HL-60 (cell line): ENCODE data around the gene R3HDM1.
A peak's percentile ranks its signal among the peaks of the same experiment; 100 is the strongest.
"Not testable (repeated sequence)": the region's sequence is repeated elsewhere in the genome, so short reads cannot be mapped to it uniquely, and the experiment has no call there.

Experiments
- DNase-seq, 2 experiments: peaks; one replicate each; pipeline ENCODE4 v3.0.0-alpha.2; 2010 to 2020; ENCODE audit warnings: low read depth in 1 of 2, low spot score in 1 of 2
- H3K27ac ChIP-seq: fragments of 250-450 bp; sonication (Bioruptor Pico); replicated peaks from 2 replicates; pipeline ENCODE4 v1.5.1; 2020; ENCODE audit warnings: mild to moderate bottlenecking, moderate library complexity
- H3K27me3 ChIP-seq: fragments of 250-450 bp; sonication (Bioruptor Pico); 2 replicates; pipeline ENCODE4 v1.5.1; 2021; ENCODE audit warnings: mild to moderate bottlenecking, moderate library complexity; ENCODE audit not compliant: insufficient read depth, poor library complexity, severe bottlenecking
- H3K4me3 ChIP-seq: replicated peaks from 2 replicates; pipeline ENCODE4 v1.5.1; 2011; ENCODE audit warnings: mild to moderate bottlenecking, control low read depth, low read length; ENCODE audit not compliant: insufficient read depth
- GABPA ChIP-seq: IDR thresholded peaks from 2 replicates; pipeline ENCODE4 v1.6.1; 2012; ENCODE audit warnings: low read depth
- POLR2AphosphoS5 ChIP-seq: IDR thresholded peaks from 2 replicates; pipeline ENCODE4 v1.6.1; 2012; ENCODE audit warnings: low read depth
- SPI1 ChIP-seq: IDR thresholded peaks from 2 replicates; pipeline ENCODE4 v1.6.1; 2012; ENCODE audit warnings: low read depth, mild to moderate bottlenecking, borderline replicate concordance
- TF ChIP-seq, protein P1 (sequence below): IDR thresholded peaks from one replicate; pipeline ENCODE4 v1.5.1; 2011; ENCODE audit warnings: low read length, control low read depth, inconsistent platforms; ENCODE audit not compliant: insufficient read depth
- TF ChIP-seq, protein P2 (sequence below): IDR thresholded peaks from 2 replicates; pipeline ENCODE4 v1.6.1; 2012; ENCODE audit warnings: low read depth; ENCODE audit not compliant: insufficient replicate concordance

The R3HDM1 gene

DNA sequence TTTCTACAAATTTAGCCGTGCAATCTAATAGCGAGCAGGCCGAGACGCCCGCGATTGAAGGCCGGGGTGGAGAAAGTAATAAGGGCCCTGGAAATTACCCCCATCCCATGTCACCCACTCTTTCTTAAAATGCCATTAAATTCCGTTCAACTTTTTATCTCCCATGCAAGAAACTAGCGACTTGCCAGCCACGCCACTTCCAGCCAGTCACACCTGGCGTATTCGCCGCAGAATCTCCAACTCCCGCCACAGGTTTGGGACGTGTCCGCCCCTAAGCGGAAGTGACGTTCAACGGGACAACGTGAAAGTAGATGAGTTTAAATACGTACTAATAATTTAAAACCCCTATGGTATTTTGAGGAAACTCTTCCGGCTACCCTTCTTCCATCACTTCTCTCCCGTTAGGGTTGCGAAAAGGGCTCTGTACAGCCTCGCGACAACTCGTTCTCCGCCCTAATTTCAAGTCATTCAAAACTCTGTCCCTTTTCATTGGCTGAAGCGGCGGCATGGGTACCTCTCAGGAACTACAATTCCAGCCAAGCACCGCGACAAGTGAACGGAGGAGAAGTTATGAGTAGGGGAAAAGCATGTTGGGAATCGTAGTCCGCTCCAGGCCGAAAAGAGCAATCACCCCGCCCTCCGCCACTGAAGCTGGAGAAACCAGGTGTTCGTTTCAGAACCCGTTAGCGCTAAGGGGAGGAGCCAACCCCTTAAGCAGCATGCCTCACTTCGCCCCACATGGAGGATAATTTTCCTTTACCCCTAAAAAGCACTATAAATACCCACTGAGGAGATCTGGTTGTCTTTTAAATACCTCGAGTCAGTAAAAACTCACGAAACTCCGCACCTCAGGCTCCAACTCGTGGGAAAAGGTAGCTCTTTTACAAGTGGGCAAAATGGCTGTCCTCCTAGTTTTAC, 712 bp upstream of the R3HDM1 start, which contains the start of gene ZRANB3:
ZRANB3 (minus strand) TSS at position 906 of the 918 bp plus-strand sequence.
- Histone ChIP-seq H3K27ac (peak within 1 kb of the TSS; percentile 98), H3K4me3 (peak within 1 kb of the TSS; percentile 67), H3K27me3 (no peaks in the 10 kb centered on the region)
- TF ChIP-seq SPI1 (no peak), POLR2AphosphoS5 (peak; percentile 78), GABPA (peak; percentile 73)
- TF ChIP-seq, protein P1, sequence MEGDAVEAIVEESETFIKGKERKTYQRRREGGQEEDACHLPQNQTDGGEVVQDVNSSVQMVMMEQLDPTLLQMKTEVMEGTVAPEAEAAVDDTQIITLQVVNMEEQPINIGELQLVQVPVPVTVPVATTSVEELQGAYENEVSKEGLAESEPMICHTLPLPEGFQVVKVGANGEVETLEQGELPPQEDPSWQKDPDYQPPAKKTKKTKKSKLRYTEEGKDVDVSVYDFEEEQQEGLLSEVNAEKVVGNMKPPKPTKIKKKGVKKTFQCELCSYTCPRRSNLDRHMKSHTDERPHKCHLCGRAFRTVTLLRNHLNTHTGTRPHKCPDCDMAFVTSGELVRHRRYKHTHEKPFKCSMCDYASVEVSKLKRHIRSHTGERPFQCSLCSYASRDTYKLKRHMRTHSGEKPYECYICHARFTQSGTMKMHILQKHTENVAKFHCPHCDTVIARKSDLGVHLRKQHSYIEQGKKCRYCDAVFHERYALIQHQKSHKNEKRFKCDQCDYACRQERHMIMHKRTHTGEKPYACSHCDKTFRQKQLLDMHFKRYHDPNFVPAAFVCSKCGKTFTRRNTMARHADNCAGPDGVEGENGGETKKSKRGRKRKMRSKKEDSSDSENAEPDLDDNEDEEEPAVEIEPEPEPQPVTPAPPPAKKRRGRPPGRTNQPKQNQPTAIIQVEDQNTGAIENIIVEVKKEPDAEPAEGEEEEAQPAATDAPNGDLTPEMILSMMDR = no peak
- TF ChIP-seq, protein P2, sequence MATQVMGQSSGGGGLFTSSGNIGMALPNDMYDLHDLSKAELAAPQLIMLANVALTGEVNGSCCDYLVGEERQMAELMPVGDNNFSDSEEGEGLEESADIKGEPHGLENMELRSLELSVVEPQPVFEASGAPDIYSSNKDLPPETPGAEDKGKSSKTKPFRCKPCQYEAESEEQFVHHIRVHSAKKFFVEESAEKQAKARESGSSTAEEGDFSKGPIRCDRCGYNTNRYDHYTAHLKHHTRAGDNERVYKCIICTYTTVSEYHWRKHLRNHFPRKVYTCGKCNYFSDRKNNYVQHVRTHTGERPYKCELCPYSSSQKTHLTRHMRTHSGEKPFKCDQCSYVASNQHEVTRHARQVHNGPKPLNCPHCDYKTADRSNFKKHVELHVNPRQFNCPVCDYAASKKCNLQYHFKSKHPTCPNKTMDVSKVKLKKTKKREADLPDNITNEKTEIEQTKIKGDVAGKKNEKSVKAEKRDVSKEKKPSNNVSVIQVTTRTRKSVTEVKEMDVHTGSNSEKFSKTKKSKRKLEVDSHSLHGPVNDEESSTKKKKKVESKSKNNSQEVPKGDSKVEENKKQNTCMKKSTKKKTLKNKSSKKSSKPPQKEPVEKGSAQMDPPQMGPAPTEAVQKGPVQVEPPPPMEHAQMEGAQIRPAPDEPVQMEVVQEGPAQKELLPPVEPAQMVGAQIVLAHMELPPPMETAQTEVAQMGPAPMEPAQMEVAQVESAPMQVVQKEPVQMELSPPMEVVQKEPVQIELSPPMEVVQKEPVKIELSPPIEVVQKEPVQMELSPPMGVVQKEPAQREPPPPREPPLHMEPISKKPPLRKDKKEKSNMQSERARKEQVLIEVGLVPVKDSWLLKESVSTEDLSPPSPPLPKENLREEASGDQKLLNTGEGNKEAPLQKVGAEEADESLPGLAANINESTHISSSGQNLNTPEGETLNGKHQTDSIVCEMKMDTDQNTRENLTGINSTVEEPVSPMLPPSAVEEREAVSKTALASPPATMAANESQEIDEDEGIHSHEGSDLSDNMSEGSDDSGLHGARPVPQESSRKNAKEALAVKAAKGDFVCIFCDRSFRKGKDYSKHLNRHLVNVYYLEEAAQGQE = peak; percentile 6
- DNase-seq = peak; percentile 96 to 99

DNA sequence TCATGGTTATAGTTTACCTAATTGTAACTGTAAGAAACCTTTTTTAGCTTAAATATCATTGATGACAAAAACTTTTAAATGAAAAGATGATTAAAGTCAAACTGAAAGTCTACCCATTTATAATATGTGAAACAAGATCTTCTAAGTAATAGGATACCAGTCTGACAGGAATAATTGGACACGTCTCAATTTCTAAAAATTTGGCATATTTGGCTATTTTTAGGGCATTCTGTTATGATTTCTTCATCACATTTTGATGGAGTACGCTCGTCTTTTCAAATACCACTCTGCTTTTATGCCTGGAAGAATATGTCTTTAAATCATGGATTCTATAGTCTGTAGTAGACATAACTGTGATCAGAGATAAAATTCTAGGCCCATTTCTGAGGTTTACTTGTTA, 1.3 kb downstream of the R3HDM1 start:
- TF ChIP-seq, protein P1 = no peak
- TF ChIP-seq SPI1 (no peak), POLR2AphosphoS5 (no peak), GABPA (no peak)
- TF ChIP-seq, protein P2 = no peak
- Histone ChIP-seq H3K4me3 (peak overlapping the region; percentile 67), H3K27ac (peak overlapping the region; percentile 98), H3K27me3 (no peaks in the 10 kb centered on the region)
- no peak for DNase-seq

DNA sequence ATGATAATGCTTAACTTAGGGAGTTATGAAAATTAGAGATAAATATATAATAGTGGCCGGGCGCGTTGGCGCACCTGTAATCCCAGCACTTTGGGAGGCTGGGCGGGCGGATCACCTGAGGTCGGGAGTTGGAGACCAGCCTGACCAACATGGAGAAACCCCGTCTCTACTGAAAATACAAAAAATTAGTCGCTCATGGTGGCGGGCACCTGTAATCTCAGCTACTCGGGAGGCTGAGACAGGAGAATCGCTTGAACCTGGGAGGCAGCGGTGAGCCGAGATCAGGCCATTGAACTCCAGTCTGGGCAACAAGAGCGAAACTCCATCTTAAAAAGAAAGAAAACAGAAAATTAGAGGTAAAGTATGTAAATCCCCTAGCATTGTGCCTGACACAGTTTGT, 2.3 kb downstream of the R3HDM1 start:
- H3K27ac ChIP-seq, DNase-seq, H3K27me3 ChIP-seq, H3K4me3 ChIP-seq: not testable (repeated sequence)

DNA sequence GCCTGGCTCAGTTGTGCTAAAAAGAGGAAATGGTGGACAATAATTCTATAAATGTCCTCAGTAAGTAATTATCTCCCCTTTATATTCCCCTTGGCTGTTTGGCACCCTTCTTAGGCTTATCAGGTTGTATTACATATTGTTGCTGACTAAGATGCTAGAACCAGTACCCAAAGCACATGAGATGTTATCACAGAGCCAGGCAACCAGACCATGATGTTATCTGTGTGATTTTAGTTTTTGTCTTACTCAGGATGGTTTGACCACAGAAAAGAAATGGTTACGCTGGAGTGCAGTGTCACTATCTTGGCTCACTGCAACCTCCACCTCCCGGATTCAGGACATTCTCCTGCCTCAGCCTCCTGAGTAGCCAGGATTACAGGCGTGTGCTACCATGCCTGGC, 15.2 kb downstream of the R3HDM1 start:
- no peak for TF ChIP-seq POLR2AphosphoS5
- no peak for TF ChIP-seq GABPA
- TF ChIP-seq SPI1 = peak; percentile 23; the same call in 1 of the 2 replicates
- H3K4me3 ChIP-seq = no peak overlapping the region
- no peak for DNase-seq
- H3K27ac ChIP-seq = no peak overlapping the region
- H3K27me3 ChIP-seq = no peaks in the 10 kb centered on the region
